Measurements from ENCODE around the gene THRB. TPM values are rescaled to one million over a fixed set of nuclear protein-coding genes. Genes with fewer than 3 reads are reported as not detected.
A peak's percentile ranks its signal among the peaks of the same experiment; 100 is the strongest.

Gene THRB
- total and polyA plus RNA-seq, 11 donors, result 4.8 to 28.5 (median 21.0) TPM

DNA sequence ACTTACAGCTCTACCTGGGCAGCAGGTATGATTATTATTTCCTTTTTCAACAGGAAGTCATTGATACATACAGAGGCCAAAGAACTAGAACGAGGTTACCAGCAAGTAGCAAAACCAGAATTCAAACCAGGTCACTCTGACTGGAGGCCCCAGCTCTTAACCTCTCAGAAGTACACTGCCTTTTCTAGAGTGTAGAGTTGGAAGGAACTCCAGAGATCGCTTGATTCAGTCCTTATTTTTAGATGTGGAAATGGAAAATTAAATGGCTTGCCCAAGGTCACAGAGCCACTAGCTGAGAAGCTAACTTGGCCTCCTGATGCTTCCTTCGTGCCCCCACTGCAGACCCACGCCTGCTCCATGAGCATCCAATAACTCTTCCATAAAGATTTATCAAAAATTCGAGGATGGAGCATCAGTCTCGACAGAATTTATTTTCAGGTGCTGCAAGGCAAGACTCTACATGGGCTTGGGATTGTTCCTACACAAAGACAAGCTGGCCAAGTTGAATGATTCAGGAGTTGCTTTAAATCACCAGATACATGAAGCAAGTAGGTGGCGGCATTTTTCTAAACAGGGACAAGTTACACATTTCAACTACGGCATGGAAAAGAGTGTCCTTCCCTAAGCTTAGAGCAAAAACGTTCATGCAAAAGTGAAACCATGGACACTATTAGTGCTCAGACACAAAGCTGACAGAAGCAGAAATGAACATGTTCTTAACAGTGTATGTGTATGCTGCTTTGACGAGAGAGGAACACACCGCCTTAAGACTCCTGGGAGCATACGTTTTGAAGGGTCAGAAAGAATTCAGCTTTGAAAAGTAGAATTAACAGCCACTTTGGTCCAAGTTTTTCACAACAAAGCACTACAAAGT lies 235.7 kb downstream of the THRB start:
- no peaks in the 10 kb centered on the region for H3K9me3 ChIP-seq
- H3K4me1 ChIP-seq, result peaks cover 0 to 29% (median 15%) of the 10 kb centered on the region in 12 donors
- intact Hi-C loops (cut with DNase I), result no loop called here
- TF ChIP-seq POLR2A (IDR thresholded peaks at IDR 0.05), result no peak
- TF ChIP-seq, protein P1, sequence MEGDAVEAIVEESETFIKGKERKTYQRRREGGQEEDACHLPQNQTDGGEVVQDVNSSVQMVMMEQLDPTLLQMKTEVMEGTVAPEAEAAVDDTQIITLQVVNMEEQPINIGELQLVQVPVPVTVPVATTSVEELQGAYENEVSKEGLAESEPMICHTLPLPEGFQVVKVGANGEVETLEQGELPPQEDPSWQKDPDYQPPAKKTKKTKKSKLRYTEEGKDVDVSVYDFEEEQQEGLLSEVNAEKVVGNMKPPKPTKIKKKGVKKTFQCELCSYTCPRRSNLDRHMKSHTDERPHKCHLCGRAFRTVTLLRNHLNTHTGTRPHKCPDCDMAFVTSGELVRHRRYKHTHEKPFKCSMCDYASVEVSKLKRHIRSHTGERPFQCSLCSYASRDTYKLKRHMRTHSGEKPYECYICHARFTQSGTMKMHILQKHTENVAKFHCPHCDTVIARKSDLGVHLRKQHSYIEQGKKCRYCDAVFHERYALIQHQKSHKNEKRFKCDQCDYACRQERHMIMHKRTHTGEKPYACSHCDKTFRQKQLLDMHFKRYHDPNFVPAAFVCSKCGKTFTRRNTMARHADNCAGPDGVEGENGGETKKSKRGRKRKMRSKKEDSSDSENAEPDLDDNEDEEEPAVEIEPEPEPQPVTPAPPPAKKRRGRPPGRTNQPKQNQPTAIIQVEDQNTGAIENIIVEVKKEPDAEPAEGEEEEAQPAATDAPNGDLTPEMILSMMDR (IDR thresholded peaks at IDR 0.05), result no peak
- ATAC-seq, result peak; percentile 25 to 77 (median 58)
- no peak overlapping the region for H3K4me3 ChIP-seq
- no peaks in the 10 kb centered on the region for H3K27me3 ChIP-seq
- DNase-seq, result no peak
- WGBS, 4 donors, result 60 to 71% (median 68%) methylated on average over 12 of the region's 12 CpGs
- H3K36me3 ChIP-seq, result no peaks in the 10 kb centered on the region
- H3K27ac ChIP-seq, result peak overlapping the region in 8 of 12 donors; percentile 7 to 74 (median 26)

DNA sequence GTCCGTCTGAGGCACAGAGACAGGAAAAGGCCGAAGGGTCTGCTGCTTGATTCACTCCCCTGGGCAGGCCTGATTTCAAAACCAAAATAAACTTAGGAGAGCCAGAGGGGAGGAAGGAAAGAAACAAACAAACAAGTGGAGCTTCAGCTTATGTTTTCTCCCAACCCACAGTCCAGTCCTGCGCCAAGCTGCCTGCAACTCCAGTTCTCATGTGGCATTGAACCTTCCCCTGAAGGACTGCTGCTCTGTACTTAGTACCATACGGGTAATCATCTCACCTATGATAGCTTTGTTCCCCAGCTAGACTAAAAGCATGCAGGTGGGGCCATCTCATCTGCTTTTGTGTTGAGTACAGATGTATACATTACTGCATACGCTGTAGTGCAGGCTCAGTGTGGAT lies 236.4 kb downstream of the THRB start:
- intact Hi-C loops (cut with DNase I), result no loop called here
- peak in 1 of 4 donors; percentile 6 for ATAC-seq
- 83 to 89% (median 87%) methylated on average over 5 of the region's 5 CpGs for WGBS, 4 donors
- H3K4me1 ChIP-seq, result peaks cover 0 to 31% (median 12%) of the 10 kb centered on the region in 12 donors
- peak overlapping the region in 6 of 12 donors; percentile 10 to 74 (median 26) for H3K27ac ChIP-seq
- TF ChIP-seq POLR2A (IDR thresholded peaks at IDR 0.05), result no peak
- TF ChIP-seq, protein P1 (IDR thresholded peaks at IDR 0.05), result no peak
- H3K9me3 ChIP-seq, result no peaks in the 10 kb centered on the region
- no peak for DNase-seq
- no peaks in the 10 kb centered on the region for H3K27me3 ChIP-seq
- no peak overlapping the region for H3K4me3 ChIP-seq
- no peaks in the 10 kb centered on the region for H3K36me3 ChIP-seq

DNA sequence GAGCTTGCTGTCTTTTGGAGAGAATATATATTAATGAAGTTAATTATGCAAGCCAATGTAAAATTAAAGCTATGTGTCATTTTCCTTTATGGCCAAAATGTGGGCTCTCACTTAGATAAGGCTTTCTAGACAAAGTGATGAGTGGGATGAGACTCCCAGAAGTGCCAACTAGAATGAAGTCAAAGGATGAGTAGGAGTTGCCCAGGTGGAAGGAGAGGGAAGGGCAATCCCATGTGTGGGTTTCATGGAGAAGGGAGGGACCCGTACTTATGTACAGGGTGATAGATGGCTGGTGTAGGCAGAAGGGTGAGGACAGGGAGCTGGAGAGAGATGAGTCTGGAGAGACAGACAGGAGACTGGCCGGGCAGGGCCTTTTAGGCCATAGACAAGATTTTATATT lies 239.2 kb downstream of the THRB start:
- 89 to 97% (median 90%) methylated on average over 2 of the region's 2 CpGs for WGBS, 4 donors
- TF ChIP-seq, protein P1 (IDR thresholded peaks at IDR 0.05), result no peak
- TF ChIP-seq POLR2A (IDR thresholded peaks at IDR 0.05), result no peak
- H3K36me3 ChIP-seq, result no peaks in the 10 kb centered on the region
- no peaks in the 10 kb centered on the region for H3K27me3 ChIP-seq
- intact Hi-C loops (cut with DNase I), result no loop called here
- H3K4me1 ChIP-seq, result peaks cover 0 to 29% (median 12%) of the 10 kb centered on the region in 12 donors
- no peak overlapping the region for H3K4me3 ChIP-seq
- DNase-seq (no peak), ATAC-seq (no peak)
- H3K27ac ChIP-seq, result no peak overlapping the region
- H3K9me3 ChIP-seq, result no peaks in the 10 kb centered on the region

DNA sequence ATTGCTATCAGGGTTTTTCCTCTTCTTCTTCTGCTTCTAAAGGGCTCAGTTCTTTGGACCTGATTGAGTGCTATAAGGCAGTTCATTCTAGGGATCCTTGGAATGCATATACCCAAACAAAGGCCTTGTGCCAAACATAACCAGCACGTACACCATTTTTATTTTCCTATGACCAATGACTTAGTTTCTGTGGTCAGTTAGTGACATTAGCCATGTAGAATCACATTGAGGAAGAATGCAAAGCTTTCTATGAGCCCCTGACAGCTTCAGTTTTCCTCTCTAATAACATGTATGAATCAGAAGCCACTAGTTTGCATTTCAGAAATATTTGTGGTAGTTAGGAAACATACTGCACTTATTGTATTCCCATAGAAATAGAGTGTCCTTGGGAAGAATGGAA lies 240.0 kb downstream of the THRB start:
- no peak for DNase-seq
- no peaks in the 10 kb centered on the region for H3K9me3 ChIP-seq
- H3K27ac ChIP-seq, result no peak overlapping the region
- WGBS, 4 donors, result 65 to 87% (median 82%) methylated on average over 1 of the region's 1 CpG
- no peaks in the 10 kb centered on the region for H3K36me3 ChIP-seq
- H3K27me3 ChIP-seq, result no peaks in the 10 kb centered on the region
- ATAC-seq, result no peak
- peaks cover 0 to 25% (median 12%) of the 10 kb centered on the region in 12 donors for H3K4me1 ChIP-seq
- intact Hi-C loops (cut with DNase I), result loop anchor here in 1 of 10 donors (5.0 kb wide), 1 partner anchor 423 kb away; no protein-coding TSS in a partner anchor
- TF ChIP-seq, protein P1 (IDR thresholded peaks at IDR 0.05), result no peak
- no peak for TF ChIP-seq POLR2A (IDR thresholded peaks at IDR 0.05)
- H3K4me3 ChIP-seq, result no peak overlapping the region

All from heart left ventricle (tissue), 16 donors.